DMS53 (cell line): ENCODE results near the gene CD300H.
"Not testable (repeated sequence)": the region's sequence is repeated elsewhere in the genome, so short reads cannot be mapped to it uniquely, and the experiment has no call there.

Source experiments
- DNase-seq: peaks from one replicate; lab custom pipeline; 2025; lab: John Stamatoyannopoulos, UW

The CD300H gene

GRCh38 chr17:74526681-74527080, 40.6 kb downstream of the CD300H start:
- DNase-seq = no peak

DNA sequence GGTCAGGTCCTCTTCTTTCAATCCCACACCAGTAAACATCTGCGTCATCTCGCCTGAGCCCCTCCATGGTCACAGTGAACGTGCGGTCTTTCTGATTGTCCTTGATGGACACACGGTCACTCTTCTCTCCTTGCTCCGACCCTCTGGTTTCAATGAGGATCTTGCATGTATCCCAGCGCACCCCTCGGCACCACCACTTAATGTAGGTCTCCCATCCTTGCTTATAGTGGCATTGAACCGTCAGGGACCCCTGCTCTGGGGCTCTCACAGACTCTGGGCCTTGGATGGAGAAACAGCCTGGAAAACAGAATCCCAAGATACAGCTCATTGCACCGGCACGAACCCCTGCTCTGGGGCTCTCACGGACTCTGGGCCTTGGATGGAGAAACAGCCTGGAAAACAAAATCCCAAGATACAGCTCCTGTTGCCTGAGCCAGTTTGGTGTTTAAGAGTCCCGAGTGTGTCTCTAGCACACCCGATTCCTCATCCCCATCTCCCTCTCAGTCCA, 41.5 kb downstream of the CD300H start:
- DNase-seq = no peak

DNA sequence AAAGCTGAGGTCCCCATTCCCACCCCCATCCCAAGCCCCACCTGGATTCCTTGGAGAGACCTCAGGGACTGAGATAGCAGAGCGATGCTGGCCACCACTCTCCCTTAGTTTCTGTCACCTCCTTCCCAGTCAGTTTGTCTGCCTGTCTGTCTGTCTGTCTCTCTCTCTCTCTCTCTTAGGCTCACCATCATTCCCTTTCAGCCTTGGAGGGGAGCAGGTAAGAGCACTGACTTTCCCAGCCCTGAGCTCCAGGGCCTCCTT, 41.9 kb downstream of the CD300H start:
- no peak for DNase-seq

DNA sequence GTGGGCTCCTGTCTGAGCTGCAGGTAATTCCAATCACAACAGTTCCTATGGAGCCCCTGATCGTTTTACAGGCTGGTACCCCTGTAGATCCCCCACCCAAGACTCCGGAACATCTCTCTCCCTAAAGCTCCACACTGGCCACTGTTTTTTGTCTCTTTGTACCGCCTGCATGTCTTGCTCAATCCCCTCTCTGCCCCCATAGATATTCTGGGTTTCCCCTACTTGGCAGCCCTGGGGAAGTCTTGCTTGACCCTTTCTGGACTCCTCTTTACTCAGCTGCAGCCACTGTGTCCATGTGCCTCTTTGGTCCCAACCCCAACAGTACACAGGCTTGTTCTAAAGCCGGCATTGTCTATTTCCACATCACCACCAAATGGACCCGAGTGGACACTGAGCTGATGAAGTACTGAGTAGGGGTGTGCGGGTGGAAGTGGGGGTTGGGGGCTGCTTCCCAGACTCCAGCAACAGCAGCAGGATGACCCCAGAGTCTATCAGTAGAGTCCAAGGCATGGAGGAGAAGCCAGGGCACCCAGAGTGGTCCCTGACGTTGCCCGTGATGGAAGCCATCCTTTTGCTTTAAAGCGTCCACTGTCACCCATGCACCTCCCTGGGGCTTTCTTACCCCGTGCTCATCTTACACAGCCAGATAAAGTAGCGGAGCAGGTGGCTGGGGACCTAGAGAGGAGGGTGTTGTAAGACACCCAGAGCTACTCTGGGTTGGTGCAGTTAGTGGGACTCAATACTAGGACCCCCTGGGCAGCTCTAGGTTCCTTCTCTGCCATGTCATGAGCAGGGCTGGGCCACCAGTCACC, 42.5 kb downstream of the CD300H start:
- DNase-seq = no peak

GRCh38 chr17:74523308-74523707, 44.0 kb downstream of the CD300H start:
- no peak for DNase-seq

- no peak for DNase-seq
Observed at GRCh38 chr17:74522381-74523105, 44.8 kb downstream of the CD300H start.

- DNase-seq = no peak
Observed at GRCh38 chr17:74521701-74522201, 45.6 kb downstream of the CD300H start.

- peak; percentile 53 for DNase-seq
Observed at GRCh38 chr17:74520790-74521480, 46.4 kb downstream of the CD300H start.

DNA sequence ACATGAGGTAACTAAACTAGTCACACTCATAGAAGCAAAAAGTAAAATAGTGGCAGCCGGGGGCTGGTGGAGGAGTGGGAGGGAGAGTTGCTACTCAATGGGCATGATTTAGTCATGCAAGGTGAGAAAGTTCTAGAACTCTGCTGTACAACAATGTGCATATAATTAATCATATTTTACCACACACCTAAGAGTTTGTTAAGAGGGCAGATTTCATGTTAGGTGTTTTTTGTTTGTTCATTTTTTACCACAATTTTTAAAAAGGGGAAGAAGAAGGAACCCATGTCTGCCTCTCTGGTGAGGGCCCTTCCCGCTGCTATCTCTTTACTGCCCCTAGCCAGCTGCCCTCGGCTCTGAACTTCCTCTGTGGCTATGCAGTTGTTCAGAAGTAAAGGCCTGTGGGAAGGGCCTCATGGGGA, 47.3 kb downstream of the CD300H start:
- DNase-seq = no peak

DNA sequence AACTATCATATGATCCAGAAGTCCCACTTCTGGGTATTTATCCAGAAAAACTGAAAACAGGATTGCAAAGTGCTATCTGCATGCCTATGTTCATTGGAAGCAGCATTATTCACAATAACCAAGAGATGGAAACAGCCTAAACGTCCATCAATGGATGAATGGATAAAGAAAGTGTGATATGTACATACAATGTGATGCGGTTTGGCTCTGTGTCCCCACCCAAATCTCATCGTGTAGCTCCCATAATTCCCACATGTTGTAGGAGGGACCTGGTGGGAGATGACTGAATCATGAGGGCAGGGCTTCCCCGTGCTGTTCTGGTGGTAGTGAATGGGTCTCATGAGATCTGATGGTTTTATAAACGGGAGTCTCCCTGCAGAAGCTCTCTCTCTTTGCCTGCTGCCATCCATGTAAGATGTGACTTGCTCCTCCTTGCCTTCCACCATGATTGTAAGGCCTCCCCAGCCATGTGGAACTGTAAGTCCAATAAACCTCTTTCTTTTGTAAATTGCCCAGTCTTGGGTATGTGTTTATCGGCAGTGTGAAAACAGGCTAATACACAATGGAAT, 48.8 kb downstream of the CD300H start:
- not testable (repeated sequence) for DNase-seq

DNA sequence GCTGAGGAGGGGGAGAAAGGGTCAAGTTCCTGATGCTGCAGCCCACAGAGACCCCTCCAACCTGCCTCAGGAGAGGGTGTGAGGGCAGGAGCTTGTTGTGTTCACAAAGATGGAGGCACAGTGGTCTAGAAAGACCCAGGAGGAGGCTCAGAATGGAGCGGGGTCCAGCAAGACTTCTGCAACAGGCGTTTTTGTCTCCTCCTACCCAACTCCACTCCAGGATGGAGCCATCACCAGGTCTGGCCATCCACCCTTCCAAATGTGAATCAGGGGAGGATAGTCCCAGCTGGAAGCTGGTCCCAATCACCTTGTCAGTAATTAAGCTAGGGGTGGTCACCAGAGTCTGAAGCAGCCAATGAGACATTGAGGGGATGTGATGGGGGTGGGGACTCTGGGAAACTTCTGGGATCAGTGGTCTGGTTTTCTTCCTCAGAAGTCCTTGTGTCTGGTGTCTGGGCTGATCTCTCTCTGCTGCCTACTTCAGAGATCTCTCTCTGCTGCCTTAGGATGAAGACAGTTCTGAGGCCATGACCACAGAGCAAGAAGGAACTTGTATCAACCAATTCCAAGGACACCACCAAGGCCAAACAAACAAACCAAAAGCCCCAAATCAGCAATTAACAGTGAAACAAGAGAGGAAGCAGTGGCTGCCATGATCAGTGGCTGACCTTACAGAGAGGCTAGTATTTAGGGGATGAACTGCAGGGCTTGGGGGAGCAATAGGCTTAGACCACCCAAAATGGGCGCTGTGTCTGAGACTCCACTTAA, 50.6 kb downstream of the CD300H start:
- DNase-seq = no peak

DNA sequence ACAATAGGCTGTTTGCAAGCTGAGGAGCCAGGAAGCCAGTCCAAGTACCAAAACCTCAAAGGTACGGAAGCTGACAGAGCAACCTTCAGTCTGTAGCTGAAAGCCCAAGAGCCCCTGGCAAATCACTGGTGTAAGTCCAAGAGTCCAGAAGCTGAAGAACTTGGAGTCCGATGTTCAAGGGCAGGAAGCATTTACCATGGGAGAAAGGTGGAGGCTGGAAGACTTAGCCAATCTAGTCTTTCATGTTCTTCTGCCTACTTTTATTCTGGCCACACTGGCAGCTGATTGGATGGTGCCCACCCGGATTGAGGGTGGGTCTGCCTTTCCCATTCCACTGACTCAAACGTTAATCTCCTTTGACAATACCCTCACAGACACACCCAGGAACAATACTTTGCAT, 51.4 kb downstream of the CD300H start:
- no peak for DNase-seq

GRCh38 chr17:74514632-74515334, 52.5 kb downstream of the CD300H start:
- DNase-seq = peak; percentile 92

DNA sequence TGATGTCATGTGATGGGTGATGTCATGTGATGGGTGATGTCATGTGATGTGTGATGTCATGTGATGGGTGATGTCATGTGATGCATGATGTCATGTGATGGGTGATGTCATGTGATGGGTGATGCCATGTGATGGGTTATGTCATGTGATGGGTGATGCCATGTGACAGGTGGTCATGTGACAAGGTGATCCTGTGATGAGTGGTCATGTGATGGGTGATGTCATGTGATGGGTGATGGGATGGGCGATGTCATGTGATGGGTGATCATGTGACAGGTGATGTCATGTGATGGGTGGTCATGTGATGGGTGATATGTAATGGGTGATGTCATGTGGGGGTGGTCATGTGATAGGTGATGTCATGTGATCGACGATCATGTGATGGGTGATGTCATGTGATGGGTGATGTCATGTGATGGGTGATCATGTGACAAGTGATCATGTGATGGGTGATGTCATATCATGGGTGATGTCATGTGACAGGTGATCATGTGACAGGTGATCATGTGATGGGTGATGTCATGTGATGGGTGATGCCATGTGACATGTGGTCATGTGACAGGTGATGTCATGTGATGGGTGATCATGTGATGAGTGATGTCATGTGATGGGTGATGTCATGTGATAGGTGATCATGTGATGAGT, 53.2 kb downstream of the CD300H start:
- DNase-seq = peak; percentile 93

DNA sequence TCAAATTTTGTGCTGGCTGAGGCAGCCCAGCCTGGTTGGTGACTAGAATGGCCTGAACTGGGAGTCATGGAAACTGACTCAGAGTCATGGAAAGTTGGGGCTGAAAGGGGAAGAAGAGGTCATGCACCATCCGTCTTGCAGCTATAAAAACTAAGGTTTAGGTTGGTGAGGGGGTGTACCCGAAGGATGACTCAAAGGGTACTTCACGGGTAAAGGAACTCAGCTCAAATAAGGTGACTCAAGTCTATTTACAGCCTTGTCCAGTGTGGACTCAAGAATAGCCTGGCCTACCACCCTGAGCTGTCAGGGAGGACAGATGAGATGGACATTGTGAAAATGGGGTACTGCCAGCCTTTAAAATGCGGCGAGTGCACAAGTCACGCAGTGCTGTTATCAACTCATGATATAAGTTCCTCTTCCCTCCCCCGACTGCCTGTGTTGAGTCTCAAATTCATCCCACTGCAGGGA, 54.7 kb downstream of the CD300H start:
- no peak for DNase-seq

- no peak for DNase-seq
Observed at GRCh38 chr17:74512036-74512435, 55.3 kb downstream of the CD300H start.
